Measurements from ENCODE around the gene RGS4.

DNA sequence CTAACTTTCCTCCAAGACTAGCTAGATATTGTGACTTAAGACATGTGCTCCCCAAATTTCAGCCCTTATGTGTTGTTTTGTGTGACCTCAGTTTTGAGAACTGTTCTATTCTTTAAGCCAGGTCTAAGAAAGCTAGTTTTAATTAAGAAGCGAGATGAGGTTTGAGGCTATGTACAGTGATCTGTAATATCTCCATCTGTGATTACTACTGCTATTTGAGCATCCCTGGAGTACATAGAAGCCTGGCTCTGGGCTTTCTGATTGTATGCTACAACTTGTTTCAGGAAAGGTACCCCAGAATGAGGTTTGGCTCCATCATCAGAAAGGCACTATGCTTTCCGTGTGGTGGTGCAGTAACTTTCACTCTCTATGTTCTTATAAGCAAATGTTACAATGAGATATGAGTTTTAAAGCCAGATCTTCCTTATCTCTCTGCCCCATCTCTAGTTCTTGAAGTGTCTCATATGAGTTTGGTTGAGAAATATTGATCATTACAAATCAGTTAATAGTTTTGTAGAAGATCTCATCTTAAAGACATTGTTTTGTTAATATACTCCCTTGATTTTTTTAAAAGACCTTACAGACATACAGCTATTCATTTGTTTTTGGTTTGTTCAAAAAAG, 605 bp downstream of the RGS4 start:
- TF ChIP-seq, protein P1, sequence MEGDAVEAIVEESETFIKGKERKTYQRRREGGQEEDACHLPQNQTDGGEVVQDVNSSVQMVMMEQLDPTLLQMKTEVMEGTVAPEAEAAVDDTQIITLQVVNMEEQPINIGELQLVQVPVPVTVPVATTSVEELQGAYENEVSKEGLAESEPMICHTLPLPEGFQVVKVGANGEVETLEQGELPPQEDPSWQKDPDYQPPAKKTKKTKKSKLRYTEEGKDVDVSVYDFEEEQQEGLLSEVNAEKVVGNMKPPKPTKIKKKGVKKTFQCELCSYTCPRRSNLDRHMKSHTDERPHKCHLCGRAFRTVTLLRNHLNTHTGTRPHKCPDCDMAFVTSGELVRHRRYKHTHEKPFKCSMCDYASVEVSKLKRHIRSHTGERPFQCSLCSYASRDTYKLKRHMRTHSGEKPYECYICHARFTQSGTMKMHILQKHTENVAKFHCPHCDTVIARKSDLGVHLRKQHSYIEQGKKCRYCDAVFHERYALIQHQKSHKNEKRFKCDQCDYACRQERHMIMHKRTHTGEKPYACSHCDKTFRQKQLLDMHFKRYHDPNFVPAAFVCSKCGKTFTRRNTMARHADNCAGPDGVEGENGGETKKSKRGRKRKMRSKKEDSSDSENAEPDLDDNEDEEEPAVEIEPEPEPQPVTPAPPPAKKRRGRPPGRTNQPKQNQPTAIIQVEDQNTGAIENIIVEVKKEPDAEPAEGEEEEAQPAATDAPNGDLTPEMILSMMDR (IDR thresholded peaks at IDR 0.05), result no peak
- TF ChIP-seq POLR2A (IDR thresholded peaks at IDR 0.05), result no peak
